Neutrophil (primary cell): ENCODE results near the gene ASPSCR1.

Experiments
- H3K27ac ChIP-seq: fragments of 200-600 bp; sonication (generic); 2 replicates; pipeline ENCODE4 v1.5.1; 2016; ENCODE audit warnings: mild to moderate bottlenecking, moderate library complexity
- H3K27me3 ChIP-seq: fragments of 200-600 bp; sonication (generic); 2 replicates; pipeline ENCODE4 v1.6.0; 2016; ENCODE audit warnings: mild to moderate bottlenecking
- H3K36me3 ChIP-seq: fragments of 200-600 bp; sonication (generic); 2 replicates; pipeline ENCODE4 v1.5.1; 2017
- H3K4me1 ChIP-seq, 2 experiments: fragments of 200-600 bp in 1 of 2; sonication (generic) in 1 of 2; 1 replicate in 1 of 2; 2 replicates in 1 of 2; pipeline versions ENCODE4 v1.5.1 to v1.6.1; 2013 to 2016; ENCODE audit warnings: low read depth in 1 of 2, low read length in 1 of 2, mild to moderate bottlenecking in 1 of 2, moderate library complexity in 1 of 2; ENCODE audit not compliant: control insufficient read depth in 1 of 2, insufficient read depth in 1 of 2
- H3K4me3 ChIP-seq, 2 experiments: fragments of 200-600 bp in 1 of 2; sonication (generic) in 1 of 2; 1 replicate in 1 of 2; 2 replicates in 1 of 2; pipeline ENCODE4 v1.5.1; 2013 to 2016; ENCODE audit warnings: low read depth in 1 of 2, low read length in 1 of 2, mild to moderate bottlenecking in 1 of 2, moderate library complexity in 1 of 2
- H3K9me3 ChIP-seq: fragments of 200-600 bp; sonication (generic); 2 replicates; pipeline ENCODE4 v1.5.1; 2016
- CTCF ChIP-seq: fragments of 200-600 bp; sonication (generic); IDR thresholded peaks from 2 replicates; pipeline ENCODE4 v1.5.1; 2016; ENCODE audit warnings: antibody characterized with exemption

The ASPSCR1 gene

GRCh38 chr17:82016875-82017459 lies 39.5 kb downstream of the ASPSCR1 start:
- Histone ChIP-seq H3K27ac (no peak overlapping the region), H3K4me1 (peaks cover 9 to 10% of the 10 kb centered on the region in 2 experiments), H3K36me3 (peaks cover 13% of the 10 kb centered on the region), H3K27me3 (no peaks in the 10 kb centered on the region), H3K9me3 (no peaks in the 10 kb centered on the region), H3K4me3 (no peak overlapping the region)
- no peak for TF ChIP-seq CTCF

GRCh38 chr17:82017612-82018151 lies 40.3 kb downstream of the ASPSCR1 start:
- no peaks in the 10 kb centered on the region for H3K27me3 ChIP-seq
- no peak for TF ChIP-seq CTCF
- no peak overlapping the region for H3K4me3 ChIP-seq
- H3K27ac ChIP-seq = no peak overlapping the region
- H3K4me1 ChIP-seq = peaks cover 15% of the 10 kb centered on the region in 2 experiments
- H3K36me3 ChIP-seq = peaks cover 9% of the 10 kb centered on the region
- H3K9me3 ChIP-seq = no peaks in the 10 kb centered on the region

- Histone ChIP-seq H3K4me3 (no peak overlapping the region), H3K27ac (no peak overlapping the region), H3K4me1 (peaks cover 17 to 18% of the 10 kb centered on the region in 2 experiments), H3K36me3 (peaks cover 9% of the 10 kb centered on the region), H3K9me3 (no peaks in the 10 kb centered on the region), H3K27me3 (no peaks in the 10 kb centered on the region)
- TF ChIP-seq CTCF = no peak
These were observed 40.9 kb downstream of the ASPSCR1 start for GRCh38 chr17:82018152-82018988.

- Histone ChIP-seq H3K4me3 (no peak overlapping the region), H3K36me3 (peaks cover 9% of the 10 kb centered on the region), H3K4me1 (peaks cover 24 to 26% of the 10 kb centered on the region in 2 experiments), H3K27ac (no peak overlapping the region), H3K9me3 (no peaks in the 10 kb centered on the region), H3K27me3 (no peaks in the 10 kb centered on the region)
- TF ChIP-seq CTCF = no peak
These were observed 41.7 kb downstream of the ASPSCR1 start for GRCh38 chr17:82018989-82019689.

GRCh38 chr17:82019690-82020571 lies 42.5 kb downstream of the ASPSCR1 start:
- Histone ChIP-seq H3K36me3 (peaks cover 9% of the 10 kb centered on the region), H3K9me3 (no peaks in the 10 kb centered on the region), H3K27me3 (no peaks in the 10 kb centered on the region), H3K4me1 (peaks cover 25 to 26% of the 10 kb centered on the region in 2 experiments), H3K4me3 (no peak overlapping the region), H3K27ac (no peak overlapping the region)
- TF ChIP-seq CTCF = peak; percentile 62
